Prostate gland (tissue), 2 donors: ENCODE data around the gene SLC24A4.

Experiments used
- POLR2A ChIP-seq: fragments of 450-650 bp; IDR thresholded peaks from one replicate; pipeline ENCODE4 v1.6.1; 2016; ENCODE audit warnings: antibody characterized with exemption, mild to moderate bottlenecking
- POLR2AphosphoS5 ChIP-seq: sonication (generic); formaldehyde crosslinking; IDR thresholded peaks from one replicate; pipeline ENCODE4 v1.6.1; 2017; ENCODE audit warnings: antibody characterized with exemption
- TF ChIP-seq, protein P1 (sequence below), 4 experiments: fragments of 200-600 bp in 2 of 4; fragments of 450-650 bp in 2 of 4; sonication (generic) in 2 of 4; IDR thresholded peaks; 1 replicate in 3 of 4; 2 replicates in 1 of 4; pipeline ENCODE4 v1.5.1; 2016 to 2019; ENCODE audit warnings: antibody characterized with exemption in 4 of 4, mild to moderate bottlenecking in 2 of 4, moderate library complexity in 2 of 4

DNA sequence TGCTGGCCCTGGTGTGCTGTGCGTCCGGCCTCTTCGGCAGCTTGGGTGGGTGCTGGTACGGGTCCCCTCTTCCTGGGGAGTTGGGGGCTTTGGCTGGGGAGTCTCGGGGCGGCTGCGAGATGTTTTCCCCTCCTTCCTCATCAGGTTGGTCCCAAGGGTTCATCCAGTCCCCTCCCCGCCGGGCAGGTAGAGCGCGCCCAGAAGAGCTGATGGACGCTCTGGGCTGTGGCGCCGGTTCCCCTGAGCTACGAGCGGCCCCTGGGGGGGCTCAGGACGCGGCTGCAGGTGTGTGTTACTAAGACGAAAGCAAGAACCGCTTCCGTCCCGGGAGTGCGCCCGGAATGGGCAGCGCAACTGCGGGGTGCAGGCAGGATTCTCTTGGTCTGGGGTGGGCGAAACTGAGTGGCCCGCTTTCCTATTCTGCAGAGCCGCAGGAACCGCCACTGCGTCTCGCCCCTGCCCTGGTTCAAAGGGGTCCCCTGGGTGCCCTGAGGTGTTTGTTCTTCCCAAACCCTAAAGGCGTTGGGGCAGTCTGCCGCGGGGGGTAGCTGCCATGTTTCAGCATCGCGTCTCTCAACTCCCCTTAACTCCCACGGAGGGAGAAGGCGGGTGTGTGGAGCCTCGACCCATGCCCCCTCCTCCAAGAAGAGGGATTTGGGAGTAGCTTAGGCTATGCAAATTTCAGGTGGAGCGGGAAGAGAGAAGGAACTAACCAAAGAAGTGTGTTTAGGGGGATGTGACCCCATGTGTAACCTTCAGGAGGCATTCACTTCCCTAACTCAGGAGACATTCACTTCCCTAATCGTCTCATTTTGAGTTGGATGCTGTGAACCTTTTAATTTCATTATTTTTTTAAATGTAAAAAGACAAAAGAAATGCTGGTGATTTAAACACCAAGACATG is 1.2 kb downstream of the SLC24A4 start:
- TF ChIP-seq, protein P1, sequence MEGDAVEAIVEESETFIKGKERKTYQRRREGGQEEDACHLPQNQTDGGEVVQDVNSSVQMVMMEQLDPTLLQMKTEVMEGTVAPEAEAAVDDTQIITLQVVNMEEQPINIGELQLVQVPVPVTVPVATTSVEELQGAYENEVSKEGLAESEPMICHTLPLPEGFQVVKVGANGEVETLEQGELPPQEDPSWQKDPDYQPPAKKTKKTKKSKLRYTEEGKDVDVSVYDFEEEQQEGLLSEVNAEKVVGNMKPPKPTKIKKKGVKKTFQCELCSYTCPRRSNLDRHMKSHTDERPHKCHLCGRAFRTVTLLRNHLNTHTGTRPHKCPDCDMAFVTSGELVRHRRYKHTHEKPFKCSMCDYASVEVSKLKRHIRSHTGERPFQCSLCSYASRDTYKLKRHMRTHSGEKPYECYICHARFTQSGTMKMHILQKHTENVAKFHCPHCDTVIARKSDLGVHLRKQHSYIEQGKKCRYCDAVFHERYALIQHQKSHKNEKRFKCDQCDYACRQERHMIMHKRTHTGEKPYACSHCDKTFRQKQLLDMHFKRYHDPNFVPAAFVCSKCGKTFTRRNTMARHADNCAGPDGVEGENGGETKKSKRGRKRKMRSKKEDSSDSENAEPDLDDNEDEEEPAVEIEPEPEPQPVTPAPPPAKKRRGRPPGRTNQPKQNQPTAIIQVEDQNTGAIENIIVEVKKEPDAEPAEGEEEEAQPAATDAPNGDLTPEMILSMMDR (IDR thresholded peaks at IDR 0.05), result no peak
- TF ChIP-seq POLR2A, result no peak
- no peak for TF ChIP-seq POLR2AphosphoS5
